GM23338 (cell line): ENCODE results near the gene PHAF1. TPM values are rescaled to one million over a fixed set of nuclear protein-coding genes. Genes with fewer than 3 reads are reported as not detected.

Experiments used
- ATAC-seq: fragments of 200-7000 bp; cut with Tn5 transposase; 3 replicates; pipeline ENCODE4 v1.9.1; 2020
- DNase-seq: peaks from one replicate; pipeline ENCODE4 v3.0.0-alpha.2; 2015; ENCODE audit warnings: low spot score
- H2AFZ ChIP-seq: fragments of 200-600 bp; sonication (generic); 2 replicates; pipeline ENCODE4 v1.8.0; 2016; ENCODE audit warnings: antibody characterized with exemption, mild to moderate bottlenecking, moderate library complexity
- H3F3A ChIP-seq: fragments of 200-600 bp; sonication (generic); replicated peaks from 2 replicates; pipeline ENCODE4 v1.8.0; 2017; ENCODE audit warnings: antibody characterized with exemption, mixed run types, low read depth
- H3K27ac ChIP-seq: fragments of 200-600 bp; sonication (generic); 2 replicates; pipeline ENCODE4 v1.6.1; 2016; ENCODE audit warnings: low read depth
- H3K27me3 ChIP-seq: fragments of 200-600 bp; sonication (generic); 2 replicates; pipeline ENCODE4 v1.8.0; 2016; ENCODE audit warnings: mild to moderate bottlenecking, mixed run types, moderate library complexity; ENCODE audit not compliant: insufficient read depth
- H3K36me3 ChIP-seq: fragments of 200-600 bp; sonication (generic); 2 replicates; pipeline ENCODE4 v1.8.0; 2016; ENCODE audit warnings: mild to moderate bottlenecking; ENCODE audit not compliant: insufficient read depth
- H3K4me1 ChIP-seq: fragments of 200-600 bp; sonication (generic); 2 replicates; pipeline ENCODE4 v1.8.0; 2016; ENCODE audit warnings: mild to moderate bottlenecking, moderate library complexity; ENCODE audit not compliant: insufficient read depth
- H3K4me2 ChIP-seq: fragments of 200-600 bp; sonication (generic); 2 replicates; pipeline ENCODE4 v1.7.1; 2017; ENCODE audit warnings: mixed run types
- H3K4me3 ChIP-seq: fragments of 200-600 bp; sonication (generic); 2 replicates; pipeline ENCODE4 v1.6.1; 2016; ENCODE audit warnings: mixed run types
- H3K79me2 ChIP-seq: fragments of 200-600 bp; sonication (generic); replicated peaks from 2 replicates; pipeline ENCODE4 v1.8.0; 2017; ENCODE audit warnings: mild to moderate bottlenecking; ENCODE audit not compliant: insufficient read depth
- H3K9me2 ChIP-seq: fragments of 200-600 bp; sonication (generic); 2 replicates; pipeline ENCODE4 v1.8.0; 2017; ENCODE audit not compliant: insufficient read depth
- H4K20me1 ChIP-seq: fragments of 200-600 bp; sonication (generic); replicated peaks from 2 replicates; pipeline ENCODE4 v1.8.0; 2017; ENCODE audit warnings: mild to moderate bottlenecking; ENCODE audit not compliant: insufficient read depth
- H3K27ac Mint-ChIP-seq: 2 replicates; pipeline ENCODE4 v1.8.0; 2020; ENCODE audit warnings: inconsistent platforms, mild to moderate bottlenecking, moderate library complexity, mixed read lengths
- H3K27me3 Mint-ChIP-seq: 3 replicates; pipeline ENCODE4 v1.8.0; 2022; ENCODE audit warnings: low read depth, mild to moderate bottlenecking, moderate library complexity, mixed read lengths, inconsistent platforms; ENCODE audit not compliant: insufficient read depth, poor library complexity
- H3K36me3 Mint-ChIP-seq: 3 replicates; pipeline ENCODE4 v1.8.0; 2021; ENCODE audit warnings: low read depth, mild to moderate bottlenecking, inconsistent platforms, moderate library complexity, mixed read lengths
- H3K4me1 Mint-ChIP-seq: 3 replicates; pipeline ENCODE4 v1.8.0; 2020; ENCODE audit warnings: mild to moderate bottlenecking, inconsistent platforms, mixed read lengths
- H3K4me3 Mint-ChIP-seq: 3 replicates; pipeline ENCODE4 v1.8.0; 2021; ENCODE audit warnings: moderate library complexity, mild to moderate bottlenecking, inconsistent platforms, mixed read lengths
- H3K9me3 Mint-ChIP-seq: 3 replicates; pipeline ENCODE4 v1.8.0; 2020; ENCODE audit warnings: moderate library complexity, mild to moderate bottlenecking, inconsistent platforms, mixed read lengths
- ETS1 ChIP-seq: IDR thresholded peaks from 2 replicates; pipeline ENCODE4 v1.6.1; 2016; ENCODE audit warnings: antibody characterized with exemption
- EZH2 ChIP-seq: fragments of 200-600 bp; sonication (generic); IDR thresholded peaks from one replicate; pipeline ENCODE4 v1.8.0; 2017; ENCODE audit warnings: antibody characterized with exemption, mild to moderate bottlenecking, low read depth; ENCODE audit not compliant: unreplicated experiment
- EZH2phosphoT487 ChIP-seq: fragments of 200-600 bp; sonication (generic); IDR thresholded peaks from one replicate; pipeline ENCODE4 v1.8.1; 2018; ENCODE audit warnings: antibody characterized with exemption; ENCODE audit not compliant: unreplicated experiment
- JUNB ChIP-seq: IDR thresholded peaks from one replicate; pipeline ENCODE4 v1.6.1; 2016; ENCODE audit warnings: antibody characterized with exemption; ENCODE audit not compliant: unreplicated experiment
- NANOG ChIP-seq: IDR thresholded peaks from 2 replicates; pipeline ENCODE4 v1.6.1; 2016; ENCODE audit warnings: antibody characterized with exemption, borderline replicate concordance
- POLR2AphosphoS5 ChIP-seq: IDR thresholded peaks from 2 replicates; pipeline ENCODE4 v1.6.1; 2016; ENCODE audit warnings: antibody characterized with exemption, low read depth
- STAT1 ChIP-seq: IDR thresholded peaks from one replicate; pipeline ENCODE4 v1.6.1; 2016; ENCODE audit warnings: antibody characterized with exemption; ENCODE audit not compliant: unreplicated experiment
- ZNF114 ChIP-seq: fragments of 250-450 bp; sonication (Bioruptor Pico); IDR thresholded peaks from 2 replicates; pipeline ENCODE4 v1.5.0; 2020; ENCODE audit warnings: mild to moderate bottlenecking, moderate library complexity
- ZNF331 ChIP-seq: fragments of 250-450 bp; sonication (Bioruptor Pico); IDR thresholded peaks from 2 replicates; pipeline ENCODE4 v1.5.0; 2020; ENCODE audit warnings: low read depth, mild to moderate bottlenecking, moderate library complexity
- polyA plus RNA-seq: library from polyadenylated mRNA; unstranded; fragments of >200 nt; fragmentation: Nextera tagmentation; extraction: Ambion mirVana; gene quantifications from 2 replicates; pipeline ENCODE4 v1.2.1, GENCODE V29; 2016
- total RNA-seq: library from RNA; depleted of rRNA; stranded (reverse); fragments of >200 nt; shearing (Covaris generic); gene quantifications from 2 replicates; pipeline ENCODE4 v1.2.3, GENCODE V29; 2014
- TF ChIP-seq, protein P1 (sequence below), 2 experiments: fragments of 200-600 bp in 1 of 2; sonication (generic) in 1 of 2; conservative IDR thresholded peaks; 2 replicates each; pipeline versions ENCODE4 v1.5.1 to v1.6.1; 2016 to 2017; ENCODE audit warnings: antibody characterized with exemption in 2 of 2, low read depth in 2 of 2, mild to moderate bottlenecking in 2 of 2, moderate library complexity in 1 of 2
- TF ChIP-seq, protein P2 (sequence below): fragments of 250-450 bp; sonication (Bioruptor Pico); IDR thresholded peaks from 2 replicates; pipeline ENCODE4 v1.5.0; 2020; ENCODE audit warnings: mild to moderate bottlenecking, moderate library complexity

Gene PHAF1
- total and polyA plus RNA-seq, 2 experiments from 2014 or later: 14.7 to 35.9 TPM

DNA sequence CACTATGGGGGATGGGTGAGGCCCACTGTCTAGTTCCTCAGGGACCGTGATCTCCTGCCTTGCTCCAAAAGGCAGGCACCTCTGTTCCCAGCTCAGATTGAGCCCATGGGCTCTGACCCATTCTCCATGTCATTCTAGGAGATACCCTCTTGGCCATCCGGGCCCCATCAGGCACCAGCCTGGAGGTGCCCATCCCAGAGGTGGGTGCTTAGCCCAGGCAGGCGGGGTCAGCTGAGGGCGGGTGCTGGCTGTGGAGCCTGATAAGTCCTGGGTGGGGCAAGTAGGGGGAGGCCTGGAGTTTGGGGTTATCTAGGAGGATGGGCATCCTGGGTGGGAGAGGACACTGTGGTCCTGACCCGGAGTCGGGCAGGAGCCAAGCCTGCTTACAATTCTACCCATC is 84.5 kb downstream of the PHAF1 start:
- H3K4me3 ChIP-seq: no peak overlapping the region
- peaks cover 21% of the 10 kb centered on the region for H3K79me2 ChIP-seq
- peak overlapping the region; percentile 93; the same call in 2 of the 3 replicates for H3K4me3 Mint-ChIP-seq
- peaks cover 26% of the 10 kb centered on the region for H3K4me1 Mint-ChIP-seq
- H3K36me3 Mint-ChIP-seq: peaks cover 49% of the 10 kb centered on the region
- no peaks in the 10 kb centered on the region for H3K9me2 ChIP-seq
- H3K9me3 Mint-ChIP-seq: no peaks in the 10 kb centered on the region
- peaks cover 10% of the 10 kb centered on the region for H3K27me3 Mint-ChIP-seq
- peaks cover 20% of the 10 kb centered on the region; the same call in 1 of the 2 replicates for H3K36me3 ChIP-seq
- no peak overlapping the region for H3K27ac ChIP-seq
- peaks cover 22% of the 10 kb centered on the region for H4K20me1 ChIP-seq
- H3K27me3 ChIP-seq: no peaks in the 10 kb centered on the region
- H2AFZ ChIP-seq: no peak overlapping the region
- TF ChIP-seq NANOG (no peak), STAT1 (no peak)
- DNase-seq (no peak), ATAC-seq (no peak)
- no peak overlapping the region for H3K27ac Mint-ChIP-seq
- peaks cover 16% of the 10 kb centered on the region for H3K4me1 ChIP-seq
- H3K4me2 ChIP-seq: no peak overlapping the region
- H3F3A ChIP-seq: peaks cover 23% of the 10 kb centered on the region; the same call in 1 of the 2 replicates

GRCh38 chr16:67195676-67196075 is 85.9 kb downstream of the PHAF1 start:
- Histone ChIP-seq H3K27me3 (no peaks in the 10 kb centered on the region), H3K9me2 (no peaks in the 10 kb centered on the region), H4K20me1 (peaks cover 22% of the 10 kb centered on the region), H3K79me2 (peaks cover 21% of the 10 kb centered on the region), H3K4me3 (no peak overlapping the region), H2AFZ (no peak overlapping the region), H3K27ac (no peak overlapping the region), H3F3A (peaks cover 23% of the 10 kb centered on the region; the same call in 1 of the 2 replicates), H3K4me1 (peaks cover 16% of the 10 kb centered on the region), H3K4me2 (no peak overlapping the region), H3K36me3 (peaks cover 20% of the 10 kb centered on the region; the same call in 1 of the 2 replicates)
- no peak for DNase-seq
- ATAC-seq: no peak
- Mint-ChIP-seq H3K4me1 (peaks cover 24% of the 10 kb centered on the region), H3K36me3 (peaks cover 52% of the 10 kb centered on the region), H3K4me3 (peak overlapping the region; percentile 10; the same call in 1 of the 3 replicates), H3K27ac (no peak overlapping the region), H3K27me3 (peaks cover 18% of the 10 kb centered on the region), H3K9me3 (no peaks in the 10 kb centered on the region)
- no peak for TF ChIP-seq STAT1
- no peak for TF ChIP-seq POLR2AphosphoS5
- no peak for TF ChIP-seq NANOG
- no peak for TF ChIP-seq ZNF331 (CRISPR knock-in tag)
- TF ChIP-seq, protein P1, sequence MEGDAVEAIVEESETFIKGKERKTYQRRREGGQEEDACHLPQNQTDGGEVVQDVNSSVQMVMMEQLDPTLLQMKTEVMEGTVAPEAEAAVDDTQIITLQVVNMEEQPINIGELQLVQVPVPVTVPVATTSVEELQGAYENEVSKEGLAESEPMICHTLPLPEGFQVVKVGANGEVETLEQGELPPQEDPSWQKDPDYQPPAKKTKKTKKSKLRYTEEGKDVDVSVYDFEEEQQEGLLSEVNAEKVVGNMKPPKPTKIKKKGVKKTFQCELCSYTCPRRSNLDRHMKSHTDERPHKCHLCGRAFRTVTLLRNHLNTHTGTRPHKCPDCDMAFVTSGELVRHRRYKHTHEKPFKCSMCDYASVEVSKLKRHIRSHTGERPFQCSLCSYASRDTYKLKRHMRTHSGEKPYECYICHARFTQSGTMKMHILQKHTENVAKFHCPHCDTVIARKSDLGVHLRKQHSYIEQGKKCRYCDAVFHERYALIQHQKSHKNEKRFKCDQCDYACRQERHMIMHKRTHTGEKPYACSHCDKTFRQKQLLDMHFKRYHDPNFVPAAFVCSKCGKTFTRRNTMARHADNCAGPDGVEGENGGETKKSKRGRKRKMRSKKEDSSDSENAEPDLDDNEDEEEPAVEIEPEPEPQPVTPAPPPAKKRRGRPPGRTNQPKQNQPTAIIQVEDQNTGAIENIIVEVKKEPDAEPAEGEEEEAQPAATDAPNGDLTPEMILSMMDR (conservative IDR thresholded peaks at IDR 0.05; ENCODE audit: low read depth in 2 of 2): no peak
- TF ChIP-seq ZNF114 (CRISPR knock-in tag): no peak
- TF ChIP-seq EZH2: no peak
- TF ChIP-seq ETS1: no peak
- no peak for TF ChIP-seq EZH2phosphoT487
- TF ChIP-seq, protein P2, sequence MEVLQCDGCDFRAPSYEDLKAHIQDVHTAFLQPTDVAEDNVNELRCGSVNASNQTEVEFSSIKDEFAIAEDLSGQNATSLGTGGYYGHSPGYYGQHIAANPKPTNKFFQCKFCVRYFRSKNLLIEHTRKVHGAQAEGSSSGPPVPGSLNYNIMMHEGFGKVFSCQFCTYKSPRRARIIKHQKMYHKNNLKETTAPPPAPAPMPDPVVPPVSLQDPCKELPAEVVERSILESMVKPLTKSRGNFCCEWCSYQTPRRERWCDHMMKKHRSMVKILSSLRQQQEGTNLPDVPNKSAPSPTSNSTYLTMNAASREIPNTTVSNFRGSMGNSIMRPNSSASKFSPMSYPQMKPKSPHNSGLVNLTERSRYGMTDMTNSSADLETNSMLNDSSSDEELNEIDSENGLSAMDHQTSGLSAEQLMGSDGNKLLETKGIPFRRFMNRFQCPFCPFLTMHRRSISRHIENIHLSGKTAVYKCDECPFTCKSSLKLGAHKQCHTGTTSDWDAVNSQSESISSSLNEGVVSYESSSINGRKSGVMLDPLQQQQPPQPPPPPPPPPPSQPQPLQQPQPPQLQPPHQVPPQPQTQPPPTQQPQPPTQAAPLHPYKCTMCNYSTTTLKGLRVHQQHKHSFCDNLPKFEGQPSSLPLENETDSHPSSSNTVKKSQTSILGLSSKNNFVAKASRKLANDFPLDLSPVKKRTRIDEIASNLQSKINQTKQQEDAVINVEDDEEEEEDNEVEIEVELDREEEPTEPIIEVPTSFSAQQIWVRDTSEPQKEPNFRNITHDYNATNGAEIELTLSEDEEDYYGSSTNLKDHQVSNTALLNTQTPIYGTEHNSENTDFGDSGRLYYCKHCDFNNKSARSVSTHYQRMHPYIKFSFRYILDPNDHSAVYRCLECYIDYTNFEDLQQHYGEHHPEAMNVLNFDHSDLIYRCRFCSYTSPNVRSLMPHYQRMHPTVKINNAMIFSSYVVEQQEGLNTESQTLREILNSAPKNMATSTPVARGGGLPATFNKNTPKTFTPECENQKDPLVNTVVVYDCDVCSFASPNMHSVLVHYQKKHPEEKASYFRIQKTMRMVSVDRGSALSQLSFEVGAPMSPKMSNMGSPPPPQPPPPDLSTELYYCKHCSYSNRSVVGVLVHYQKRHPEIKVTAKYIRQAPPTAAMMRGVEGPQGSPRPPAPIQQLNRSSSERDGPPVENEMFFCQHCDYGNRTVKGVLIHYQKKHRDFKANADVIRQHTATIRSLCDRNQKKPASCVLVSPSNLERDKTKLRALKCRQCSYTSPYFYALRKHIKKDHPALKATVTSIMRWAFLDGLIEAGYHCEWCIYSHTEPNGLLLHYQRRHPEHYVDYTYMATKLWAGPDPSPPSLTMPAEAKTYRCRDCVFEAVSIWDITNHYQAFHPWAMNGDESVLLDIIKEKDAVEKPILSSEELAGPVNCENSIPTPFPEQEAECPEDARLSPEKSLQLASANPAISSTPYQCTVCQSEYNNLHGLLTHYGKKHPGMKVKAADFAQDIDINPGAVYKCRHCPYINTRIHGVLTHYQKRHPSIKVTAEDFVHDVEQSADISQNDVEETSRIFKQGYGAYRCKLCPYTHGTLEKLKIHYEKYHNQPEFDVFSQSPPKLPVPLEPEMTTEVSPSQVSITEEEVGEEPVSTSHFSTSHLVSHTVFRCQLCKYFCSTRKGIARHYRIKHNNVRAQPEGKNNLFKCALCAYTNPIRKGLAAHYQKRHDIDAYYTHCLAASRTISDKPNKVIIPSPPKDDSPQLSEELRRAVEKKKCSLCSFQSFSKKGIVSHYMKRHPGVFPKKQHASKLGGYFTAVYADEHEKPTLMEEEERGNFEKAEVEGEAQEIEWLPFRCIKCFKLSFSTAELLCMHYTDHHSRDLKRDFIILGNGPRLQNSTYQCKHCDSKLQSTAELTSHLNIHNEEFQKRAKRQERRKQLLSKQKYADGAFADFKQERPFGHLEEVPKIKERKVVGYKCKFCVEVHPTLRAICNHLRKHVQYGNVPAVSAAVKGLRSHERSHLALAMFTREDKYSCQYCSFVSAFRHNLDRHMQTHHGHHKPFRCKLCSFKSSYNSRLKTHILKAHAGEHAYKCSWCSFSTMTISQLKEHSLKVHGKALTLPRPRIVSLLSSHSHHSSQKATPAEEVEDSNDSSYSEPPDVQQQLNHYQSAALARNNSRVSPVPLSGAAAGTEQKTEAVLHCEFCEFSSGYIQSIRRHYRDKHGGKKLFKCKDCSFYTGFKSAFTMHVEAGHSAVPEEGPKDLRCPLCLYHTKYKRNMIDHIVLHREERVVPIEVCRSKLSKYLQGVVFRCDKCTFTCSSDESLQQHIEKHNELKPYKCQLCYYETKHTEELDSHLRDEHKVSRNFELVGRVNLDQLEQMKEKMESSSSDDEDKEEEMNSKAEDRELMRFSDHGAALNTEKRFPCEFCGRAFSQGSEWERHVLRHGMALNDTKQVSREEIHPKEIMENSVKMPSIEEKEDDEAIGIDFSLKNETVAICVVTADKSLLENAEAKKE (CRISPR knock-in tag): no peak
- TF ChIP-seq JUNB: no peak
